ENCODE data around the gene IL17RB.

IL17RB gene

DNA sequence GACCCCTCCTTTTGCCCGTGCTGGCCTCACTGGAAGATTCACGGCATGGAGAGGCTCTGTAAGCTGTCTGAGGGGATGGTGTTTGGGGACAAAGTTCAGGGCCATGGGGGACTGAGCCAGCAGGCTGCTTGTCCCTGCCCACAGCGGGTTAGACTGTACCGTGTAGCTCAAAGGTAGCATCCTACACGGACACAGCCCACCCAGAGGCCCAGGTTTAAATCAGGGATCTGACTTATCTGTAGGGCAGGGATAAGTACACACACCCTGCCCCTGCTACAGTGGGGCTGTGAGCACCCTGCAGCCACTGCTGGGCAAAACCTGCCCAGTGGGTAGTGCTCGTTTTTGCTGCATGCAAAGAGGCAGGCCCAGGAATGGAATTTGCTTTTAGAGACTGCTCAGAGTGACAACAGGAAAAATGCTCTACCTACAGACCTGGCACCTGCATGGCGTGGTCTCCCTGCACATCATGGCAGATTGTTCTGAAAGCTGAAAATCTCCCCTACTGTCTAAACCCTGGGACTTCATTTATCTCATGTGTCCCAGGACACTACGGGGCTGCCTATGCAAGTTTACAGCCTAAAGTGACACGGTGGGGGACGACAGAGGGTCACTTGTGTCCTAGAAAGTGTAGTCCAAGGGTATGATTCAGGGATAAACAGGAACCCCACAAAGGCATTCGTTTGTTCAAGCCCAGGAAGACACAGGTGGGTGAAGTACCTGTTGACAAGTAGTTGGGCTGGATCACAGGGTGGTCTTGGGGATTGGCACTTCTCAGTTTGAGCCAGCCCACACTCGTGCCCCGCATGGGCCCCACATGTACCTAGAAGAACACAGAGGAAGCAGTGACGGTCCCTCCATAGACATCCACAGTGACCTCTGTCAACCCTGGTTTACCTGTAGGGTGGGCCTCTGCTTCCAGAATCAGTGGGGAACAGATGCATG is 27.9 kb upstream of the IL17RB start:
- no peak overlapping the region for H3K4me3 ChIP-seq
- peak in 1 of 2 donors; percentile 33 for DNase-seq
- TF ChIP-seq, protein P1, sequence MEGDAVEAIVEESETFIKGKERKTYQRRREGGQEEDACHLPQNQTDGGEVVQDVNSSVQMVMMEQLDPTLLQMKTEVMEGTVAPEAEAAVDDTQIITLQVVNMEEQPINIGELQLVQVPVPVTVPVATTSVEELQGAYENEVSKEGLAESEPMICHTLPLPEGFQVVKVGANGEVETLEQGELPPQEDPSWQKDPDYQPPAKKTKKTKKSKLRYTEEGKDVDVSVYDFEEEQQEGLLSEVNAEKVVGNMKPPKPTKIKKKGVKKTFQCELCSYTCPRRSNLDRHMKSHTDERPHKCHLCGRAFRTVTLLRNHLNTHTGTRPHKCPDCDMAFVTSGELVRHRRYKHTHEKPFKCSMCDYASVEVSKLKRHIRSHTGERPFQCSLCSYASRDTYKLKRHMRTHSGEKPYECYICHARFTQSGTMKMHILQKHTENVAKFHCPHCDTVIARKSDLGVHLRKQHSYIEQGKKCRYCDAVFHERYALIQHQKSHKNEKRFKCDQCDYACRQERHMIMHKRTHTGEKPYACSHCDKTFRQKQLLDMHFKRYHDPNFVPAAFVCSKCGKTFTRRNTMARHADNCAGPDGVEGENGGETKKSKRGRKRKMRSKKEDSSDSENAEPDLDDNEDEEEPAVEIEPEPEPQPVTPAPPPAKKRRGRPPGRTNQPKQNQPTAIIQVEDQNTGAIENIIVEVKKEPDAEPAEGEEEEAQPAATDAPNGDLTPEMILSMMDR (IDR thresholded peaks at IDR 0.05) = no peak
- no peaks in the 10 kb centered on the region for H3K9me3 ChIP-seq
- H3K36me3 ChIP-seq = peaks cover 0 to 74% (median 0%) of the 10 kb centered on the region in 3 donors
- no peaks in the 10 kb centered on the region for H3K4me1 ChIP-seq
- no peaks in the 10 kb centered on the region for H3K27me3 ChIP-seq
- H3K27ac ChIP-seq = no peak overlapping the region
- intact Hi-C loops (cut with DNase I; ENCODE audit: low total_unique reads) = no loop called here

DNA sequence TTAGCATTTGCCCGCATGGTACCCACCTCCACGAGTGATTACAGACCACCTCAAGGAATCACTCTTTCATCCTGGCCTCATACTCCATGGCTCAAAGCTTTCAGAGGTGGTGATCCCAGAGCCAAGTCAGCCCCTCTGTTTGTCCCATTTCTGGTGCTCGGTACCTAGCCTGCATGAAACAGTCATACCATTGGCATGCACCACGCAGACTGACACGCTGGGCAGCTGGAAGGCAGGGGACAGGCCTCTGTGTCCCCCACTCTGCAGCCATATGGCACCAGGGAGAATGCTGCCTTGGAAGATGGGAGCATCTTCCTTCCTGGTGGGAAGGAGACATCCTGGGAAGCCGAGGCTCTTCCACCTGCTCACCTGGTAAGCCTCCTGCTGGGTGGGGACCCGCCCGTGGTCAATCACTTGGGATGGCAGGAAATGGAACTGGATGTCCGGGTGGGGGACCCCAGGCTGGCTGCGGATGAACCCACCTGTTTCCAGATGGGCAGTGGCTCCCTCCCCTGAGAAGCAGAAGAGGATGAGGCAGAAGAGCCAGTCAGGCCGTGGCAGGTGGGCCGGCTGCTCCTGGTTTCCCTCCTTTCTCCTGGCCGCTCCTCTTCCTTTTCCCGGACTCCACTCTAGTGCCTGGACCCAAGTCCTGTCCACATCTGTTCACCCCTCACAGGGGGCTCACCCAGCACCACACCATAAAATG is 27.1 kb upstream of the IL17RB start:
- peaks cover 0 to 76% (median 0%) of the 10 kb centered on the region in 3 donors for H3K36me3 ChIP-seq
- H3K27me3 ChIP-seq = no peaks in the 10 kb centered on the region
- H3K4me1 ChIP-seq = no peaks in the 10 kb centered on the region
- intact Hi-C loops (cut with DNase I; ENCODE audit: low total_unique reads) = no loop called here
- no peak overlapping the region for H3K4me3 ChIP-seq
- TF ChIP-seq, protein P1 (IDR thresholded peaks at IDR 0.05) = no peak
- no peaks in the 10 kb centered on the region for H3K9me3 ChIP-seq
- no peak overlapping the region for H3K27ac ChIP-seq
- peak in 1 of 2 donors; percentile 47 for DNase-seq

DNA sequence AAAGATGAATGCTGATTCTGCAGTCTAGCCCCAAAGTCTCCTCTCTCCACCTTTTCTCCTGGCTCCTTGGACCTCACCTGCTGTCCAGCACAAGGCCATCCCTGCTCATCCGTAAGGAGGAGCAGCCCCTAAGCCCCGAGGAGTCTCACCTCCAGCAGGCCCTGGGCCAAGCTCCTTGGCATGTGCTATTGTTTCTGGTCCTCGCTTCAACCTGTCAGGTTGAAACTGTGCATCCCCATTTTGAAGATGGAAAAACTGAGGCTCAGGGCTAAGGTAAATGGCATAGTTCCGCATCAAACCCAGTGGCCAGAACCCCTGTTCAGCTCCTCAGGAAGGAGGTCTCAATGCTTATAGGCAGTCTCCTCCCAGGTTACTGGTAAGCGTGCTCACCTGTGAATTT is 26.3 kb upstream of the IL17RB start:
- TF ChIP-seq, protein P1 (IDR thresholded peaks at IDR 0.05) = no peak
- Histone ChIP-seq H3K4me1 (no peaks in the 10 kb centered on the region), H3K27me3 (no peaks in the 10 kb centered on the region), H3K4me3 (no peak overlapping the region), H3K9me3 (no peaks in the 10 kb centered on the region), H3K36me3 (peaks cover 0 to 73% (median 0%) of the 10 kb centered on the region in 3 donors), H3K27ac (no peak overlapping the region)
- DNase-seq = peak in 1 of 2 donors; percentile 37
- intact Hi-C loops (cut with DNase I; ENCODE audit: low total_unique reads) = no loop called here

DNA sequence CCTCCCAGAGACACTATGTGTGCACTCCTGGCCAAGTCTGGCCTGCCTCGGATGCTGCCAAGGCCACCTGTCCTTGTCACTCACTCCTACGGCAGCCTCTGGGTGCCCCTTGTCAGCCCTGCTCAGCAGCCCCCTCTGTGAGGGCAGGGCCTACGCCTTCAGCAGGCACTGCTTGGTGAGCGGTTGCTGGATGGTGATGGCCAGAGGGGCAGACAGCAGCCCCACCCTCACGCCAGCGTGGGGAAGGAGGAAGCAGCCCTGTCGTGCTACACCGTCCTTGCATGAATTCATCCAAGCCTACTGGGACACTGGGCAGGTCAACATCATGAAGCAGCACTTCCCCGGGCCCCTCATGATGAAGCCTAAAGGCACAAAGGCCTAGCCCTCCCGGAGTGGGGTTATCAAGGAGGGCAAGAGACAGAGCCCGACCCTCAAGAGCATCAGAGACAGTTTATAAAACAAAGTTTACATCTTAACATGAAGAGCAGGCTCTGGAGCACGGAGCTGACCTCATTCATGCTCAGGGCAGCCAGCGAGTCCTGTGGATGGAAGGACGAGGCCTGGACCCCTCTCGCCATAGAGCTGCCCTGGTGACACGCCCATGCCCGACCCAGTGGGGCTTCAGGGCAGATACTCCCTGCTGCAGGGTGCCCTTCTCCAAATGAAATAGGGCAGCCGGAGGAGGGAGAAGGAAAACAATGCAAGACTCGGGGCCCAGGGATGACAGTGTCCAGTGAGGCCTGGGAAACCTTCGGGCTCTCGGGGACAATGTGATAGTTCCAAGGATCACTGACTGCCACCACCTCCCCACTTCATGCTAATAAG is 25.4 kb upstream of the IL17RB start:
- Histone ChIP-seq H3K27me3 (no peaks in the 10 kb centered on the region), H3K4me1 (no peaks in the 10 kb centered on the region), H3K36me3 (peaks cover 0 to 69% (median 0%) of the 10 kb centered on the region in 3 donors), H3K27ac (no peak overlapping the region), H3K9me3 (no peaks in the 10 kb centered on the region), H3K4me3 (no peak overlapping the region)
- intact Hi-C loops (cut with DNase I; ENCODE audit: low total_unique reads) = no loop called here
- TF ChIP-seq, protein P1 (IDR thresholded peaks at IDR 0.05) = no peak
- DNase-seq = peak in 1 of 2 donors; percentile 33

DNA sequence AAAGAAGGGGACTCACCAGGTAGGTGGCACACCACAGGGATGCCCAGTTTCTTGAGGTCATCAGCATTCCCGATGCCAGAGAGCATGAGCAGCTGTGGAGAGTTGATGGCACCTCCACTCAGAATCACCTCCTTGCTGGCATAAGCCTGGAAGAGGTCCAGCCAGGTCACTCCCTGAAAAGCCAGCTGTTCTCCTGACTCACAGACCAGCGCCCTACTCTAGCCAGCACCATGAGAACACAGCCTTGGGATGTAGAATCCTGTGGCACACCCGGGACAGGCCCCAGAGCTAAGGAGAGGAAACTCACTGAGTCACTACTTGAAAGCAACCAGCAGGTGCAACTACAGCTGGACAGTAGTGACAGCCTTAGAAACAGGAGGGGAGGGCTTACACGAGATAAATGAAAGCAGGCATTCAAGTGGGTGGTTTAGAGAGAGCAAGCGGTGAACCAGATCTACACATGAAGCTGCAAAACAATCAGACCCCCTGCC is 24.7 kb upstream of the IL17RB start:
- no peaks in the 10 kb centered on the region for H3K27me3 ChIP-seq
- peak in 1 of 2 donors; percentile 27 for DNase-seq
- intact Hi-C loops (cut with DNase I; ENCODE audit: low total_unique reads) = no loop called here
- no peak overlapping the region for H3K27ac ChIP-seq
- TF ChIP-seq, protein P1 (IDR thresholded peaks at IDR 0.05) = no peak
- H3K36me3 ChIP-seq = peaks cover 0 to 69% (median 0%) of the 10 kb centered on the region in 3 donors
- no peak overlapping the region for H3K4me3 ChIP-seq
- H3K9me3 ChIP-seq = no peaks in the 10 kb centered on the region
- no peaks in the 10 kb centered on the region for H3K4me1 ChIP-seq

All from tibial artery (tissue), 4 donors.